Measurements from ENCODE around the gene POLE4. TPM values are rescaled to one million over a fixed set of nuclear protein-coding genes. Genes with fewer than 3 reads are reported as not detected.

The POLE4 gene
- total RNA-seq, 1 donor from 2014 or later = 10.2 TPM

DNA sequence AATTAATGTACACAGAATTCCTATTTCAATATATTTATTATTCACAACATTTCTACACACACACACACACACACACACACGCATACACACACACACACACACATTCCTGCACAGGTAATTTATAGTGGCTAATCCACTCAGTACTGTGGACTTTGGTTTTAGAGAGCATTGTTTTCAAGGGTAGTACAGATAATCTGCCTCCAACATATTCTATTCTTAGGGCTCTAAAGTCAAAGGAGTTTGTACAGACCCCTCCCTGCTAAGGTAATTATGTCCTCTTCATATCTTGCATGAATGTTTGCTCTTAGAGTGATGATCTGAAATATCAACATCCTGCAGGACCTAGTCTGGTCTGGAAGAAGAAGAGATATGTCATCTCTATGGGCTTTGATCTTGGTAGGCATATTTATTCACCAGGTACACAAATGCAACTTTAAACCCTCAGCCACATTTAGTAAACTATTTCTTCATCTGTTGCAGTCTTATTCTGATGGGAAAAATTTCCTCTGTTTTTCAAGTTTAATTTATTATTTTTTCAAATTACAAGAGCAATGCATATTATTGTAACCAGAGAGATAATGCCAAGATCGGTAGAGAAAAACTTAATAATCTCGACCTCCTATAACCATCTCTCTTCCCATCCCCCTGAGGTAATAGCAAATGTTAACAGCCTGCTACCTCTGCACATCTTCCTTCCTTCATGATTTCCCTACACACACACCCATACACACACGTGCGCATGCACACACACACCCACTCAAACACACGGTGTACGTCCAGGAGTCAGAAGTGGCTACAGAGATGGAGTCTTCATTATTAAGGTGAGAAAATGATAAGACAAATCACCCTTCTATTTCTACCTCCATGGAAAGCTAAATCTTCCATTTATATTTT, 18.3 kb upstream of the POLE4 start:
- DNase-seq (ENCODE audit: extremely low read depth, low read depth, low spot score) = no peak

DNA sequence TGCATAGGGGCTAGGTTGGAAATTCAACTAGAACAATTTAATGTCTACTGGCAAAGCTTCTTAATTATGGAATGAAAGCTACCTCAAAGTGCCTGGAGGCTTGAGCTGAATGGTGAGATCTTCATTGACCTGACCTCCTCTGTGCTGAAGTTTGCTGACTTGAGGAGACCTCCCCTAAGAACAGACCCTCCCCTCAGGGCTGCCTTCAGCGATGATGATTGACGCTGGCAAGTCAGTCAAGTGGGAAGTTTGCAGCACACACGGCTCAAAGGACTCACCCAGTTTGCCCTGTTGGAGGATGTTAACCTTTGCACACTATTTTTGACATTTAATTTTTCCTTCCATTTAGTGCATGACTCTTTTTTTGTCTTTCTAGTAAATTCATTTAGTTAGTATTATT, 17.2 kb upstream of the POLE4 start:
- no peak for DNase-seq (ENCODE audit: extremely low read depth, low read depth, low spot score)

DNA sequence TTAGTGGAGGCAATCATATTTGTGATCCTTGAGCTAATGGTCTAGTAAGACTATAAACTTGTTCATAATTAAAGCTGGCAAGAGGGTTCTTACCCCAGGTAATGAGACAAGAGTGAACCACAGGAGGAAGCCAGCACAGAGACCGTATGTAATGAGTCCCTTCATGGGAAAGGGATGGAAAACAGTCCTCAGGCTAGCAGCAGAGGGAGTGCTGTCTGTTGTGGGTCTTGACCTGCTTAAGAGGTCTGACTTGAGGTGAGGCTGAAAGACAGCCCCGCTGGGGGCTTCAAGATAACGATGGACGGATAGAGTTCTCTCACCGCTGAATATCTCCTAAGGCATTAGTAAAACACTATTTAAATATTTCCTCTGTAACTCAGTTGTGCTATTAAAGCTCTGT, 16.2 kb upstream of the POLE4 start:
- DNase-seq (ENCODE audit: extremely low read depth, low read depth, low spot score) = no peak

DNA sequence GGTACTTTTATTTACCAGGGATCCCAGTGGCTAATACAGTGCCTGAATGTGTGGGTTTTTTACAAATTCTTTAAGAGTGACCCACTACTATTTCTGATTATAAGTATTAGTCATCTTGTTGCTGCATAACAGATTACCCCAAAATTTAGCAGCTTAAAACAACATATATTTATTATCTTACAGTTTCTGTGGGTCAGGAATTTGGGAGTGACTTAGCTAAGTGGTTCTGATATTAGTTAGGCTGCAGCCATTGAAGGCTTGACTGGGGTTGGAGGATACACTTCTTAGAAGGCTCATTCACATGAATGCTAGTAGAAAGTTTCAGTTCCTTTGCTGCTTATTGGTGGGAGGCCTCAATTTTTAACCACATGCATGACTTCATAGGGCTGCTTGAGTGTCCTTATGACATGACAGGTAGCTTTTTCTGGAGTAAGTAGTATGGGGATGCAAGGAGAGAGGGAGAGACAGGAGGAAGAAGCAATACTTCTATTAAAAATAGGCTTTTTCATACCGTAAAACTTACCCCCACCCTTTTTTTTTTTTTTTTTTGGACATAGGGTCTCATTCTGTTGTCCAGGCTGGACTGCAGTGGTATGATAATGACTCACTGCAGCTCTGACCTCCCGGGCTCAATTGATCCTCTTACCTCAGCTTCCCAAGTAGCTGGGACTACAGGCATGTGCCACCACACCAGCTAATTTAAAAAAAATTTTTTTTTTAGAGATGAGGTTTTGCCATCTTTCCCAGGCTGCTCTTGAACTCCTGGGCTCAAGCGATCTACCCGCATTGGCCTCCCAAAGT, 13.3 kb upstream of the POLE4 start:
- no peak for DNase-seq (ENCODE audit: extremely low read depth, low read depth, low spot score)

- DNase-seq (ENCODE audit: extremely low read depth, low read depth, low spot score) = no peak
Observed at GRCh38 chr2:74945788-74946331, 12.6 kb upstream of the POLE4 start.

- DNase-seq (ENCODE audit: extremely low read depth, low read depth, low spot score) = no peak
Observed at GRCh38 chr2:74947703-74948102, 10.7 kb upstream of the POLE4 start.

GRCh38 chr2:74948779-74949178, 9.7 kb upstream of the POLE4 start:
- no peak for DNase-seq (ENCODE audit: extremely low read depth, low read depth, low spot score)

DNA sequence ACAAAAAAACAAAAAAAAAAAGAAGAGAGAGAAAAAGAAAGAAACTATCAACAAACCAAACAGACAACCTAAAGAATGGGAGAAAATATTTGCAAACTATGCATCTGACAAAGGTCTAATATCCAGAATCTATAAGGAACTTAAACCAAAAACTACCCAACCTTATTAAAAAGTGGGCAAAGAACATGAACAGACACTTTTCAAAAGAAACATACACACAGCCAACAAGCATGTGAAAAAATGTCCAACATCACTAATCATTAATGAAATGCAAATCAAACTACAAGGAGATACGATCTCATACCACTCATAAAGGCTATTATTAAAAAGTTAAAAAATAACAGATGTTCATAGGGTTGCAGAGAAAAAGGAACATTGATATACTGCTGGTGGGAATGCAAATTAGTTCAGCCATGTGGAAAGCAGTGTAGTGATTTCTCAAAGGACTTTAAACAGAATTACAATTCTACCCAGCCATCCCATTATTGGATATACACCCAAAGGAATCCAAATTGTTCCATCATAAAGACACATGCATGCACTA, 7.2 kb upstream of the POLE4 start:
- no peak for DNase-seq (ENCODE audit: extremely low read depth, low read depth, low spot score)

DNA sequence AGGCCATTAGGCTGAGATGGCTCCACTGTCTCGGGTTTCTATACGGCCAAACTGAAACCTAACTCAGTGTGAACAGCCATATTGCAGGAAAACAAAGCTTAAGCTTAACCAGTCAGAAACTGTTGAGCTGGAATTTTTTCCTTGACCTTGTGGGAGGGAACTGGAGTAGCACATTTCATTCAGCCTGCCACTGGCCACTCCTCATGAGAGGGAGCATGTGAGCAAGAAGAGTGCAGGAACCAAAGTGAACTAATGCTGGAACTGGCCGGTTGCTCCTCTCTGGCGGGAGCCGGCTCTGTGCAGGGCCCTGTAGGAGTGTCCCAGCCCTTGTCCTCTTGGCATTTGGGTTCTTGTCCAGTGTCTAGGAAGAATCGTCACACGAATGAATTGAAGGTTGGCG, 5.9 kb upstream of the POLE4 start:
- DNase-seq (ENCODE audit: extremely low read depth, low read depth, low spot score) = no peak

- DNase-seq (ENCODE audit: extremely low read depth, low read depth, low spot score) = no peak
Observed at GRCh38 chr2:74953796-74954499, 4.5 kb upstream of the POLE4 start.

GRCh38 chr2:74954500-74954874, 4.0 kb upstream of the POLE4 start:
- DNase-seq (ENCODE audit: extremely low read depth, low read depth, low spot score) = no peak

GRCh38 chr2:74957886-74958273, 563 bp upstream of the POLE4 start:
- DNase-seq (ENCODE audit: extremely low read depth, low read depth, low spot score) = no peak

DNA sequence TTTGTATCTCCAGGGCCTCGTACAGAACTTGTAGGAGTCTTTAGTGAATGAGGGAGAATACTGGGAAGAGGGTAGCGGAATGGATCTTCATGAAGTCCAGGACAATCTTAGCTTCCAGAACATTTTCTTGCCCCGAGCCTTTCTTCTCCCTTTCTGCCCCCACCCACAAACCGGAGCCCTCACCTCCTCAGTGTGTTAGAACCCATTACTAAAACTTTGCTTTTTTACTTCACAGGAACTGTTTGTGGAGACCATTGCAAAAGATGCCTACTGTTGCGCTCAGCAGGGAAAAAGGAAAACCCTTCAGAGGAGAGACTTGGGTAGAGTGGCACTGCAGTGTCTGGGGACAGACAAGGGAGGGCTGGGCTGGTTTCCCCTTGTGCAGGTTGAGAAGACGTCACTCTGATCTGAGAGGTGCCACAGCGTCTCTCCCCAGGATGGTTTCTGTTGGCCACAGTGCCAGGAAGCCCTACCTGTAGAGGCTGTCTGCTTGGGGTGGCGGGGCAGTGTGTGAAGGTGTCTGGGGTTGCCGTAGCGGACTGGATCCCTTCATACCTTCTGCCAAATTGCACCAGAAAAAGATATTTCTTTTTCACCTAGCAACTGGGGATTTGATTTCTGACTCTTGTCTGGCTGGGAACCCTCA, 786 bp downstream of the POLE4 start:
- DNase-seq (ENCODE audit: extremely low read depth, low read depth, low spot score) = no peak

DNA sequence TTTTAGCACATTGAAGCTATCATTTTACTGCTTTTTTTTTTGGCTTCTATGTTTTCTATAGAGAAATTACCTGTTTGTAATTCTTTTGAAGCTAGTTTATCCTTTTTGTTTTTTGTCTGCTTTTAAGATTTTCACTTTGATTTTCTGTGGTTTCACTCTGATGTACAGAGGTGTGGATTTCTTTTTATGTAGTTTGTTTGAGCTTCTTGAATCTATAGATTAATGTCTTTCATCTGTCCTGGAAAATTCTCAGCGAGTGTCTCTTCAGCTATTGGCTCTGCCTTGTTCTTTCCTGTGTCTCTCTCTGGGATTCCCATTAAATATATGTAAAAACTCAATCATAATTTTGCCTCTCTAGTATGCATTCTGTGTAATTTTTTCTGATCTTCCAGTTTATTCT, 8.4 kb downstream of the POLE4 start:
- no peak for DNase-seq (ENCODE audit: extremely low read depth, low read depth, low spot score)

GRCh38 chr2:74975016-74975415, 16.6 kb downstream of the POLE4 start:
- DNase-seq (ENCODE audit: extremely low read depth, low read depth, low spot score) = no peak

GRCh38 chr2:74979844-74980243, 21.4 kb downstream of the POLE4 start:
- no peak for DNase-seq (ENCODE audit: extremely low read depth, low read depth, low spot score)

GRCh38 chr2:74982577-74982976, 24.1 kb downstream of the POLE4 start:
- DNase-seq (ENCODE audit: extremely low read depth, low read depth, low spot score) = no peak

DNA sequence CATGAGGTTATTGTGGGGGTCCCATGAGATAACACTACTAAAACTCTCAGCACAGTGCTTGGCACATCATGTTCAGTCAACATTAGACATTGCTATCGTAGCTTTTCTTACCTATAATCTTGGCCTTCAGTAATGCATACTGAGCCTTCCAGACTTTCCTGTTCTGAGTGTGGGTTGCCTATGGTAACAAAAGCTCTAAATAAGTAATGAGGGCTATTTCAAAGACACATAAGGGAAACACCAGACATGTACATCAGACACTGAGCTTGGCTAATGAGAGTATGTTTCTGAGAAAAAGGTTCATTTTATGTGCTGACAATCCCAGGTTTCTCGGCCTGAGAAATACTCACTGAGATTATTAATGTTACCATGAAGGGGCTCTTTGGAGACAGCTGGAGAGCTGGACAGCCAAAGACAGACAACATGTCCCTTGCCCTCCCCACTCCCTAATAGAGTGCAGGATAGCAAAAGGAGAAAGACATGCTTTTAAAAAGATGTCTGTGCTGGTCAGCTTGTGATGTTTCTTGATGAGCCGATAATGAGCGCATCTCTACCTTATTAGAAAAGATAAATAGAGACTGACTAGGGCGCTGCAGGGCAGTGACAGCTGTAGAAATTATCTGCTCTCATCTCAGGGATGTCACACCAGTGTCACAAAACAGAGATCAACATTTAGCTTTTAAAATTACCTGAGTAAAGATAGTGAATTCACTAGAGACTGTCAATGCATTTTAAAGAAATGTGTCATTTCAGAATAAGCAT, 25.4 kb downstream of the POLE4 start:
- DNase-seq (ENCODE audit: extremely low read depth, low read depth, low spot score) = no peak

DNA sequence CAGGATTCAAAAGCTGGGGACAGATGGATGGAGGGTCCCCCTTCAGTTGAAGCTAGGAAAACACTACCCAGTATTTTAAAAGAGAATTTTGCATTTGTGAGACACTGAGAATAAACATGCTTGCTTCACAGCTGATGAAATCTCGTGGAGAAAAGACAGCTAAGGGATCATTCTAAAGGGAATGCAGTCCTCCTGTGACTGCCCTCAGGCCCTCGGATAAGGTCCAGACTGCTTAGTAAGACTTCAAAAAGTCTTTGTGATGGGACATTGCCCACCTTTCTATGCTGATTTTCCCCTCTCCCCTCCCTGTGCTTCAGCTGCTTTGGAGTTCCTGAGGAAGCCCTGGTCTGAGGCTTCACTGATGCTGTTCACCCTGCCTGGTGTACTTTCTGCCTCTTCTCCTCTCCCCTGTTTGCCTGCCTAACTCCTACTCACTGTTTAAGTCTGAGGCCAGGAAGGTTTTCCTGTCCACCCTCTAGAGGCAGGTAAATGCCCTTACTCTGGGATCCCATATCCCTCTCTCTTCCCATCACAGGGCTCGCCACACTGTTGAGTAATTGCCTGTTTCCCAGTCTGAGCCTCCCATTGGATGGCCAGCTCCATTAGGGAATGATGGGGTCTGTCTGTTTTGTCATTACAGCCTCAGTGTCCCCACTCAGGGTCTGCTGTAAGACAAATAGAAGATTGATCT, 26.6 kb downstream of the POLE4 start:
- DNase-seq (ENCODE audit: extremely low read depth, low read depth, low spot score) = no peak

All from glomerular endothelial cell (primary cell).